Caco-2 (cell line): ENCODE results near the gene TACC2. TPM values are rescaled to one million over a fixed set of nuclear protein-coding genes. Genes with fewer than 3 reads are reported as not detected.

ENCODE experiments used
- BruUV-seq: library from RNA; stranded (reverse); fragments of 400-500 nt; replicated peaks from 2 replicates; lab custom pipeline; 2021; lab: Mats Ljungman, UMichigan
- CTCF ChIA-PET: fragments of 300-600 bp; sonication (Branson Sonifier 250); formaldehyde crosslinking; loops from one replicate; lab custom pipeline; 2022; ENCODE audit warnings: antibody characterized with exemption; lab: Charles Lee
- POLR2A ChIA-PET: fragments of 300-600 bp; sonication (Branson Sonifier 250); formaldehyde crosslinking; loops from one replicate; lab custom pipeline; 2022; ENCODE audit warnings: antibody characterized with exemption; lab: Charles Lee
- DNase-seq, 2 experiments: peaks; one replicate each; pipeline versions ENCODE4 v3.0.0 to v3.0.0-alpha.2; 2020 to 2022
- H3K27me3 ChIP-seq: replicated peaks from 2 replicates; pipeline ENCODE4 v1.6.0; 2011; ENCODE audit warnings: low read length; ENCODE audit not compliant: control insufficient read depth, insufficient read depth
- H3K36me3 ChIP-seq: 2 replicates; pipeline ENCODE4 v1.5.1; 2011; ENCODE audit warnings: low read length; ENCODE audit not compliant: control insufficient read depth, insufficient read depth
- H3K4me1 ChIP-seq: fragments of 250-450 bp; sonication (Bioruptor Pico); 2 replicates; pipeline ENCODE4 v1.5.1; 2020; ENCODE audit warnings: mild to moderate bottlenecking
- H3K4me3 ChIP-seq: 2 replicates; pipeline ENCODE4 v1.5.1; 2011; ENCODE audit warnings: low read depth, mild to moderate bottlenecking, control low read depth, low read length
- H3K9me3 ChIP-seq: fragments of 250-450 bp; sonication (Bioruptor Pico); 2 replicates; pipeline ENCODE4 v1.5.1; 2020; ENCODE audit warnings: mild to moderate bottlenecking, moderate library complexity
- H3K27ac Mint-ChIP-seq: one replicate; pipeline ENCODE4 v1.8.0; 2022; ENCODE audit warnings: mixed read lengths; ENCODE audit not compliant: unreplicated experiment
- H3K27me3 Mint-ChIP-seq: one replicate; pipeline ENCODE4 v1.8.0; 2022; ENCODE audit warnings: mixed read lengths; ENCODE audit not compliant: insufficient read depth, unreplicated experiment
- H3K36me3 Mint-ChIP-seq: one replicate; pipeline ENCODE4 v1.8.0; 2022; ENCODE audit warnings: mild to moderate bottlenecking, mixed read lengths; ENCODE audit not compliant: insufficient read depth, unreplicated experiment
- H3K4me1 Mint-ChIP-seq: one replicate; pipeline ENCODE4 v1.8.0; 2022; ENCODE audit warnings: low read depth, mixed read lengths; ENCODE audit not compliant: unreplicated experiment
- H3K4me3 Mint-ChIP-seq: one replicate; pipeline ENCODE4 v1.8.0; 2022; ENCODE audit warnings: mild to moderate bottlenecking, moderate library complexity, mixed read lengths; ENCODE audit not compliant: unreplicated experiment
- H3K9me3 Mint-ChIP-seq: one replicate; pipeline ENCODE4 v1.8.0; 2022; ENCODE audit warnings: mixed read lengths; ENCODE audit not compliant: unreplicated experiment
- intact Hi-C: fragments of 100-400 bp; cut with micrococcal nuclease; formaldehyde crosslinking; loops from one replicate; pipeline ENCODE4 v1.10.0; 2022; ENCODE audit not compliant: unreplicated experiment
- total RNA-seq: library from RNA; stranded (reverse); gene quantifications from 2 replicates; pipeline ENCODE4 v1.2.3, GENCODE V29; 2022
- TF ChIP-seq, protein P1 (sequence below), 2 experiments: fragments of 200-600 bp in 1 of 2; IDR thresholded peaks; 1 replicate in 1 of 2; 2 replicates in 1 of 2; pipeline versions ENCODE4 v1.5.1 to v1.8.0; 2011 to 2022; ENCODE audit warnings: antibody characterized with exemption in 1 of 2, control low read depth in 1 of 2, inconsistent platforms in 1 of 2, low read depth in 1 of 2, low read length in 1 of 2, mild to moderate bottlenecking in 1 of 2, moderate library complexity in 1 of 2; ENCODE audit not compliant: insufficient read depth in 1 of 2, severe bottlenecking in 1 of 2, unreplicated experiment in 1 of 2

The TACC2 gene
- total RNA-seq, 1 experiment from 2014 or later = 117 TPM

DNA sequence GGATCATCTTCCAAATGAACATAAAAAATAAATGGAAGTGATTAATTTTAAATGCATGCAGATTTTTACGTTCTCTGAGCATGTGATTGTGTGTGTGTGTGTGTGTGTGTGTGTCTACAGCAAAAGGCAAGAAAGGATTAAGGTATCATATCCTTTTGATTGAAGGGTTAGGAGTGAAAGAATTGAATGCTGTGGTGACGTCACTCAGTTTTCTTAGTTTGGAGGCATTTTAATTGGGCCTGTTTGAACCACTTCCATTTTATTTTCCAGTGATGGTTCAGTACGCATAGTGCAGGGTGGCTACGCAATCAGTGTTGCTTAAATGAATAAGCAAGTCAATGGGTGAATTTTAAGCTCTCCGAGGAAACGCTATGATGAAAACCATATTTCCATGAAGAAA lies 31.3 kb downstream of the TACC2 start:
- Mint-ChIP-seq H3K4me1 (peaks cover 6% of the 10 kb centered on the region), H3K27ac (peak overlapping the region; percentile 94), H3K36me3 (peaks cover 52% of the 10 kb centered on the region), H3K4me3 (peak overlapping the region; percentile 96), H3K9me3 (no peaks in the 10 kb centered on the region), H3K27me3 (no peaks in the 10 kb centered on the region)
- CTCF ChIA-PET = no interaction called here
- DNase-seq = no peak
- TF ChIP-seq, protein P1, sequence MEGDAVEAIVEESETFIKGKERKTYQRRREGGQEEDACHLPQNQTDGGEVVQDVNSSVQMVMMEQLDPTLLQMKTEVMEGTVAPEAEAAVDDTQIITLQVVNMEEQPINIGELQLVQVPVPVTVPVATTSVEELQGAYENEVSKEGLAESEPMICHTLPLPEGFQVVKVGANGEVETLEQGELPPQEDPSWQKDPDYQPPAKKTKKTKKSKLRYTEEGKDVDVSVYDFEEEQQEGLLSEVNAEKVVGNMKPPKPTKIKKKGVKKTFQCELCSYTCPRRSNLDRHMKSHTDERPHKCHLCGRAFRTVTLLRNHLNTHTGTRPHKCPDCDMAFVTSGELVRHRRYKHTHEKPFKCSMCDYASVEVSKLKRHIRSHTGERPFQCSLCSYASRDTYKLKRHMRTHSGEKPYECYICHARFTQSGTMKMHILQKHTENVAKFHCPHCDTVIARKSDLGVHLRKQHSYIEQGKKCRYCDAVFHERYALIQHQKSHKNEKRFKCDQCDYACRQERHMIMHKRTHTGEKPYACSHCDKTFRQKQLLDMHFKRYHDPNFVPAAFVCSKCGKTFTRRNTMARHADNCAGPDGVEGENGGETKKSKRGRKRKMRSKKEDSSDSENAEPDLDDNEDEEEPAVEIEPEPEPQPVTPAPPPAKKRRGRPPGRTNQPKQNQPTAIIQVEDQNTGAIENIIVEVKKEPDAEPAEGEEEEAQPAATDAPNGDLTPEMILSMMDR (IDR thresholded peaks at IDR 0.05; ENCODE audit: insufficient read depth in 1 of 2, low read depth in 1 of 2, low read length in 1 of 2, severe bottlenecking in 1 of 2, unreplicated experiment in 1 of 2) = no peak
- intact Hi-C loops = no loop called here
- no TSS peak for BruUV-seq
- POLR2A ChIA-PET = interaction anchor here (1.1 to 1.3 kb wide), 2 partner anchors 24 to 99 kb away, joined by 3 read pairs; no protein-coding TSS in a partner anchor
- H3K4me1 ChIP-seq = peaks cover 20% of the 10 kb centered on the region
- no peaks in the 10 kb centered on the region for H3K27me3 ChIP-seq
- H3K9me3 ChIP-seq = no peaks in the 10 kb centered on the region
- H3K36me3 ChIP-seq = peaks cover 1% of the 10 kb centered on the region; the same call in 1 of the 2 replicates
- peak overlapping the region; percentile 41 for H3K4me3 ChIP-seq

DNA sequence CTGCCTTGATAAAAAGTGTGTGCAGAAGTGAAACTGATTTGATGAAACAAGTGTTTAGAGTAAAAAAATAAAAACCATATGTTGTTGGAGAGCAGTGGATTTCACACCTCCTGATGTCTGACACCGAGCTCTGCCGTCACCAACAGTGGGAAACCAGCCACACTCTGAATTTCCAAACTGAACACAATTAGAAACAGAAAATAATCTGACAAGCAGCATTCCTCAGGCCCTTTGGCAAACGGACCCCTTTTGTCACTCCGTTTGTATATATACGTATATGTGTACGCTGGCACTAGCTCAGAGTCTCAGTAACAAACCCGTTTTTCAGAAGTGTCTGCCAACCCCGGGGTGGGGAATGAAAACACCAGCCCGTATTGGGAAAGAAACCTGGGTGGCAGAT lies 32.4 kb downstream of the TACC2 start:
- DNase-seq = no peak
- Mint-ChIP-seq H3K36me3 (peaks cover 54% of the 10 kb centered on the region), H3K4me3 (no peak overlapping the region)

DNA sequence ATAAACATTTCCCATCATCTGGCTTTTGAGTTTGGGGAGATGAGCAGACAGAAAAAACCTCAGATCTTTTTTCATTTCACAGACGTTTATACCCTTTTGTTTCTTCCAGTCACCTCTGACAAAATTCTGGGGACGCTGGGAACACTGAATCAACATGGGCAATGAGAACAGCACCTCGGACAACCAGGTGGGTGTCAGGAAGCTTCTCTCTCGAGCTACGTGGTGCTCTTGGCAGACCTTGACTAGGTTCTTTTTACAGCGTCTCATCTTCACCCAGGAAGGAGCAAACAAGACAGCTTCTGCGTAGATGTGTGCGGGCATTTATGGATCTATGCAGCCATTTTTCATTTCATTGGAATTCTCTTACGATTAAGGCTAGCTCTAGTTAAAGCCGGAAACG lies 32.9 kb downstream of the TACC2 start:
- no peak for DNase-seq
- Mint-ChIP-seq H3K4me3 (no peak overlapping the region), H3K27ac (no peak overlapping the region), H3K27me3 (no peaks in the 10 kb centered on the region), H3K36me3 (peaks cover 58% of the 10 kb centered on the region), H3K9me3 (no peaks in the 10 kb centered on the region), H3K4me1 (peaks cover 2% of the 10 kb centered on the region)
- Histone ChIP-seq H3K4me1 (peaks cover 14% of the 10 kb centered on the region), H3K9me3 (no peaks in the 10 kb centered on the region), H3K4me3 (no peak overlapping the region), H3K27me3 (no peaks in the 10 kb centered on the region), H3K36me3 (peaks cover 1% of the 10 kb centered on the region)
- ChIA-PET POLR2A (no interaction called here), CTCF (no interaction called here)
- BruUV-seq = no TSS peak
- intact Hi-C loops = no loop called here
- TF ChIP-seq, protein P1 (IDR thresholded peaks at IDR 0.05; ENCODE audit: insufficient read depth in 1 of 2, low read depth in 1 of 2, low read length in 1 of 2, severe bottlenecking in 1 of 2, unreplicated experiment in 1 of 2) = no peak

More for the DNA sequence above, 32.4 kb downstream of the TACC2 start:
- Histone ChIP-seq H3K4me1 (peaks cover 17% of the 10 kb centered on the region), H3K4me3 (no peak overlapping the region), H3K9me3 (no peaks in the 10 kb centered on the region), H3K36me3 (peaks cover 1% of the 10 kb centered on the region; the same call in 1 of the 2 replicates), H3K27me3 (no peaks in the 10 kb centered on the region)
- TF ChIP-seq, protein P1 (IDR thresholded peaks at IDR 0.05; ENCODE audit: insufficient read depth in 1 of 2, low read depth in 1 of 2, low read length in 1 of 2, severe bottlenecking in 1 of 2, unreplicated experiment in 1 of 2) = no peak
- intact Hi-C loops = no loop called here
- POLR2A ChIA-PET = no interaction called here
- CTCF ChIA-PET = no interaction called here
- H3K4me1 Mint-ChIP-seq = peaks cover 6% of the 10 kb centered on the region
- no TSS peak for BruUV-seq
- no peaks in the 10 kb centered on the region for H3K27me3 Mint-ChIP-seq
- no peaks in the 10 kb centered on the region for H3K9me3 Mint-ChIP-seq
- H3K27ac Mint-ChIP-seq = no peak overlapping the region
